HG03103 (cell line): ENCODE data around the gene CTPS2.
"Not testable (repeated sequence)": the region's sequence is repeated elsewhere in the genome, so short reads cannot be mapped to it uniquely, and the experiment has no call there.

Source experiments
- ATAC-seq: cut with Tn5 transposase; IDR thresholded peaks from one replicate; pipeline ENCODE4 v1.9.1; 2021; ENCODE audit warnings: low read depth; ENCODE audit not compliant: unreplicated experiment

The CTPS2 gene

GRCh38 chrX:16715638-16716037 is 3.2 kb upstream of the CTPS2 start:
- not testable (repeated sequence) for ATAC-seq

GRCh38 chrX:16714504-16714903 is 2.0 kb upstream of the CTPS2 start:
- no peak for ATAC-seq

GRCh38 chrX:16711893-16712547 is 449 bp downstream of the CTPS2 start:
- peak; percentile 39 for ATAC-seq

- ATAC-seq, result no peak
These were observed 1.2 kb downstream of the CTPS2 start for GRCh38 chrX:16711219-16711811.

- ATAC-seq, result no peak
These were observed 4.5 kb downstream of the CTPS2 start for GRCh38 chrX:16708016-16708415.

GRCh38 chrX:16705370-16705769 is 7.1 kb downstream of the CTPS2 start:
- ATAC-seq, result no peak

GRCh38 chrX:16702700-16703599 is 9.5 kb downstream of the CTPS2 start:
- ATAC-seq, result no peak

- no peak for ATAC-seq
These were observed 11.7 kb downstream of the CTPS2 start for GRCh38 chrX:16700734-16701133.

GRCh38 chrX:16699389-16699788 is 13.1 kb downstream of the CTPS2 start:
- ATAC-seq, result no peak

- no peak for ATAC-seq
These were observed 15.5 kb downstream of the CTPS2 start for GRCh38 chrX:16696956-16697355.

GRCh38 chrX:16695079-16695676 is 17.3 kb downstream of the CTPS2 start:
- no peak for ATAC-seq

- ATAC-seq, result no peak
These were observed 25.0 kb downstream of the CTPS2 start for GRCh38 chrX:16687514-16687913.

- ATAC-seq, result no peak
These were observed 29.3 kb downstream of the CTPS2 start for GRCh38 chrX:16683007-16683664.

GRCh38 chrX:16678689-16679088 is 33.8 kb downstream of the CTPS2 start:
- ATAC-seq, result no peak

- no peak for ATAC-seq
These were observed 41.5 kb downstream of the CTPS2 start for GRCh38 chrX:16671005-16671404.

- no peak for ATAC-seq
These were observed 45.9 kb downstream of the CTPS2 start for GRCh38 chrX:16666541-16666940.

- no peak for ATAC-seq
These were observed 47.4 kb downstream of the CTPS2 start for GRCh38 chrX:16665089-16665488.

GRCh38 chrX:16664626-16665025 is 47.8 kb downstream of the CTPS2 start:
- no peak for ATAC-seq

GRCh38 chrX:16664074-16664473 is 48.4 kb downstream of the CTPS2 start:
- no peak for ATAC-seq

- ATAC-seq, result no peak
These were observed 50.1 kb downstream of the CTPS2 start for GRCh38 chrX:16662402-16662801.

GRCh38 chrX:16661495-16661894 is 51.0 kb downstream of the CTPS2 start:
- no peak for ATAC-seq
